Right atrium auricular region (tissue), 2 donors: ENCODE results near the gene TBC1D19. TPM values are rescaled to one million over a fixed set of nuclear protein-coding genes. Genes with fewer than 3 reads are reported as not detected.
"Not testable (repeated sequence)": the region's sequence is repeated elsewhere in the genome, so short reads cannot be mapped to it uniquely, and the experiment has no call there.

ENCODE experiments used
- DNase-seq: peaks from one replicate; pipeline ENCODE4 v3.0.0-alpha.2; 2019; ENCODE audit warnings: low spot score
- H3K27ac ChIP-seq, 2 donors: fragments of 200-600 bp; sonication (generic); 1 replicate in 1 of 2; 2 replicates in 1 of 2; pipeline ENCODE4 v1.5.1; 2016 to 2019
- H3K27me3 ChIP-seq, 2 donors: fragments of 200-600 bp; sonication (generic); one replicate each; pipeline versions ENCODE4 v1.5.1 to v1.6.0; 2017 to 2019
- H3K36me3 ChIP-seq: fragments of 200-600 bp; sonication (generic); one replicate; pipeline ENCODE4 v1.5.1; 2016
- H3K4me1 ChIP-seq, 2 donors: fragments of 200-600 bp; sonication (generic); one replicate each; pipeline versions ENCODE4 v1.5.1 to v1.6.0; 2017 to 2019
- H3K4me3 ChIP-seq, 2 donors: fragments of 200-600 bp; sonication (generic); 1 replicate in 1 of 2; 2 replicates in 1 of 2; pipeline ENCODE4 v1.5.1; 2017 to 2019; ENCODE audit warnings: mild to moderate bottlenecking in 1 of 2, moderate library complexity in 1 of 2
- H3K9me3 ChIP-seq, 2 donors: fragments of 200-600 bp; sonication (generic); one replicate each; pipeline ENCODE4 v1.5.1; 2019
- total RNA-seq, 2 donors: library from RNA; depleted of rRNA; stranded (reverse); fragments of >200 nt; gene quantifications; one replicate each; pipeline ENCODE4 v1.1.0, GENCODE V29; 2016
- TF ChIP-seq, protein P1 (sequence below), 2 donors: fragments of 200-600 bp; sonication (generic); IDR thresholded peaks; one replicate each; pipeline ENCODE4 v1.5.1; 2019; ENCODE audit warnings: antibody characterized with exemption in 2 of 2

The TBC1D19 gene, protein sequence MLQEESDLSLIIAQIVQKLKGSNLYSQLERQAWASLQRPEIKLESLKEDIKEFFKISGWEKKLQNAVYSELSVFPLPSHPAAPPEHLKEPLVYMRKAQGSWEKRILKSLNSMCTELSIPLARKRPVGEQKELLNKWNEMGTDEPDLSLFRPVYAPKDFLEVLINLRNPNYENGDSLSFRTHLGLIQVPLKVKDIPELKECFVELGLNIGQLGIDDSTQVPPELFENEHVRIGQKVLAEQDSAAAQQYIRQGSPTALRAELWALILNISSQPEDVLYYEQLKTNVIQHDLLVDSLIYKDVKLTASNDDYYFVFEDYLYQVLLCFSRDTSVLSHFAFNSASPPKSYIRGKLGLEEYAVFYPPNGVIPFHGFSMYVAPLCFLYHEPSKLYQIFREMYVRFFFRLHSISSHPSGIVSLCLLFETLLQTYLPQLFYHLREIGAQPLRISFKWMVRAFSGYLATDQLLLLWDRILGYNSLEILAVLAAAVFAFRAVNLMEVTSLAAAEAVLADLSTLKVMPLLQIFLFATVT
- total RNA-seq = 10 to 100 TPM; 10.5 to 10.8 TPM

DNA sequence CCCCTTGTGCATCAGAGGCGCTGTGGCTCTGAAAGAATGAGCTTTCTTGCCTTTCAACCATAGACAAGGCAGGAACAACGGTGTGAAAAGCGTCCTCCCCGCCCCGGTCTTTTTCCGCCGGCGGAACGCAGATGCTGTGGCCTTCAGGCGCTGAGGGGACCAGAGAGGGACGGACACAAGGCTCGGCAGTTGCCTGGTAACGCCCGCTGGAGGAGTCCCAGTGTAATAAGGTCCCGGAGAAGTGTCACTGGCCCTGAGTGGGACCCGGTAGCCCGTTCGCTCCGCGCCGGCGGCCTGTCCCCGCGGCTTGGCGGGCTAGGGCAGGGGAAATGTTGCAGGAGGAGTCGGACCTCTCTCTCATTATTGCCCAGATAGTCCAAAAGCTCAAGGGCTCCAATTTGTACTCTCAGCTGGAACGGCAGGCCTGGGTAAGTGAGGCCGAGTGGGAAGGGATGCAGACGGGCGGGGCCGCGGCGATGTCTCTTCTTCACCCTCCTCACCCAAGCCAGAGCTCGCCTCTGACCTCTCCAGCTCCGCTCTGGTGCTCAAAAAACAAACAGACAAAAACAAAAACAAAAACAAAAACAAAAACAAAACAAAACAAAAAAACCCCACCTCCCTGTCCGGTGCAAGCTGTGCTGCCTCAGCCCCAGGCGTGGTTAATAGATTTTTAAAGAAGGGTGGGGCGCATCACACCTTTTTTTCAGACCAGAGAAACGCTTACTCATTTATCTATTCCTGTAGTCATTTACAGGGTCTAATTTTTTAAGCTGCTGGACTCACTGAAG lies at the start of gene TBC1D19:
Gene TBC1D19, plus strand, starts transcription at position 220 of the 788 bp plus-strand sequence. Its CDS starts 110 bp downstream, at position 330.
- TF ChIP-seq, protein P1, sequence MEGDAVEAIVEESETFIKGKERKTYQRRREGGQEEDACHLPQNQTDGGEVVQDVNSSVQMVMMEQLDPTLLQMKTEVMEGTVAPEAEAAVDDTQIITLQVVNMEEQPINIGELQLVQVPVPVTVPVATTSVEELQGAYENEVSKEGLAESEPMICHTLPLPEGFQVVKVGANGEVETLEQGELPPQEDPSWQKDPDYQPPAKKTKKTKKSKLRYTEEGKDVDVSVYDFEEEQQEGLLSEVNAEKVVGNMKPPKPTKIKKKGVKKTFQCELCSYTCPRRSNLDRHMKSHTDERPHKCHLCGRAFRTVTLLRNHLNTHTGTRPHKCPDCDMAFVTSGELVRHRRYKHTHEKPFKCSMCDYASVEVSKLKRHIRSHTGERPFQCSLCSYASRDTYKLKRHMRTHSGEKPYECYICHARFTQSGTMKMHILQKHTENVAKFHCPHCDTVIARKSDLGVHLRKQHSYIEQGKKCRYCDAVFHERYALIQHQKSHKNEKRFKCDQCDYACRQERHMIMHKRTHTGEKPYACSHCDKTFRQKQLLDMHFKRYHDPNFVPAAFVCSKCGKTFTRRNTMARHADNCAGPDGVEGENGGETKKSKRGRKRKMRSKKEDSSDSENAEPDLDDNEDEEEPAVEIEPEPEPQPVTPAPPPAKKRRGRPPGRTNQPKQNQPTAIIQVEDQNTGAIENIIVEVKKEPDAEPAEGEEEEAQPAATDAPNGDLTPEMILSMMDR (IDR thresholded peaks at IDR 0.05) = no peak
- H3K4me1 ChIP-seq = peaks cover 0 to 8% of the 10 kb centered on the region in 2 donors
- H3K4me3 ChIP-seq = peak within 1 kb of the TSS; percentile 68 to 70
- H3K9me3 ChIP-seq = no peaks in the 10 kb centered on the region
- H3K27ac ChIP-seq = peak within 1 kb of the TSS; percentile 59 to 68
- no peaks in the 10 kb centered on the region for H3K27me3 ChIP-seq
- no peaks in the 10 kb centered on the region for H3K36me3 ChIP-seq
- DNase-seq = peak; percentile 92

DNA sequence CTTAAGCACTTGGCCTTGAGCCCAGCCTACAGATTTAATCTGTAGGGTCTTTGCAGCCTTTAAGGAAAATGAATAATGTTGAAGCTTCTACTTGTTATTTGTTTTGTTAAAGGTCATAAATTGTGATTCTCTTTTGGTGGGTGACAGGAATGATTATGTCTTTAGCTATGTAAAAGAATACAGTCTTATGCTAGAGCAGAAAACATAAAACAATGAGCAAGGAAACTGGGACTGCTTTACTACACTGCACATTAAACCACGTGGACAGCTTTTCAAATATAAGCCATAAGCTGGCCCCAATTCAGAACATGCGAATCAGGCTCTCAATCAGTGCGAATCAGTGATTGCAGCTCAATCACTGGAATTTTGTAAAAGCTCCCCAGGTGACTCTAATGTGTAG lies 40.9 kb upstream of the TBC1D19 start:
- no peaks in the 10 kb centered on the region for H3K27me3 ChIP-seq
- TF ChIP-seq, protein P1 (IDR thresholded peaks at IDR 0.05) = no peak
- H3K4me3 ChIP-seq = no peak overlapping the region
- DNase-seq = no peak
- H3K36me3 ChIP-seq = no peaks in the 10 kb centered on the region
- no peaks in the 10 kb centered on the region for H3K4me1 ChIP-seq
- no peak overlapping the region for H3K27ac ChIP-seq
- peaks cover 0 to 16% of the 10 kb centered on the region in 2 donors for H3K9me3 ChIP-seq

DNA sequence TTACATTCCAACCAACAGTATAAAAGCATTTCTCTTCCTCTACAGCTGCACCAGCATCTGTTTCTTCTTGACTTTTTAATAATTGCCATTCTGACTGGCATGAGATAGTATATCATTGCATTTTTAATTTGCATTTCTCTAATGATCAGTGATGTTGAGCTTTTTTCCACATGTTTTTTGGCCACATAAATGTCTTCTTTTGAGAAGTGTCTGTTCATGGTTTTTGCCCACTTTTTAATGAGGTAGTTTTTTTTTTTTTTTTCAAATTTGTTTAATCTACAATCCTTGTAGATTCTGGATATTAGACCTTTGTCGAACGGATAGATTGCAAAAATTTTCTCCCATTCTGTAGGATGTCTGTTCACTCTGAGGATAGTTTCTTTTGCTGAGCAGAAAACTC lies 39.5 kb upstream of the TBC1D19 start:
- H3K27me3 ChIP-seq = no peaks in the 10 kb centered on the region
- H3K4me1 ChIP-seq = no peaks in the 10 kb centered on the region
- TF ChIP-seq, protein P1 (IDR thresholded peaks at IDR 0.05) = no peak
- no peaks in the 10 kb centered on the region for H3K36me3 ChIP-seq
- DNase-seq = no peak
- H3K4me3 ChIP-seq = no peak overlapping the region
- peaks cover 0 to 16% of the 10 kb centered on the region in 2 donors for H3K9me3 ChIP-seq
- H3K27ac ChIP-seq = no peak overlapping the region

DNA sequence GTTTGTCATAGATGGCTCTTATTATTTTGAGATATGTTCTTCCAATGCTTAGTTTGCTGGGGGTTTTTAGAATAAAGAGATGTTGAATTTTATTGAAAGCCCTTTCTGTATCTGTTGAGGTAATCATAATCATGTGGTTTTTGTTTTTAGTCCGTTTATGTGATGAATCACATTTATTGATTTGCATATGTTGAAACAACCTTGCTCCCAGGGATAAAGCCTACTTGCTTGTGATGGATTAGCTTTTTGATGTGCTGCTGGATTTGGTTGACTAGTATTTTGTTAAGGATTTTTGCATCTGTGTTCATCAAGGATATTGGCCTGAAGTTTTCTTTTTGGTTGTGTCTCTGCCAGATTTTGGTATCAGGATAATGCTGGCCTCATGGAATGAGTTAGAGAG lies 35.5 kb upstream of the TBC1D19 start:
- not testable (repeated sequence) for H3K27ac ChIP-seq, DNase-seq, H3K4me1 ChIP-seq, H3K4me3 ChIP-seq, H3K36me3 ChIP-seq, H3K27me3 ChIP-seq
- H3K9me3 ChIP-seq = peaks cover 0 to 16% of the 10 kb centered on the region in 2 donors

DNA sequence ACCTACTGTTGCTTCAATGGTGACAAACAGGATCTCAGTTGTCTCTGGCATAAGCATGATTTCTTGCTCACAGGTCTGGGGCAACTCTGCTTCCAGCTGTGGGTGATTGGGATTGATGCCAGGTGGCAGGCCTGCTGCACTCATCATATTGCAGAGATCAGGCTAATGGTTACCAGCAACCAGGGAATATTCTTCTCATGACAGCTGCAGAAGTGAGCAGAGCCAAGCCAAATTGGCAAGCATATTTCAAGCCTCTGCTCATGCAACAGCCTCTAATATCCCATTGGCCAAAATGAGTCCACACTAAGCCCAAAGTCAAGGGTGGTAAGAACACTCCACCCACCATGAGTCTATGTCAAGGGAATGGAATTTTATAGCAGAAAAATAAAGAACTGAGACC lies 26.7 kb upstream of the TBC1D19 start:
- TF ChIP-seq, protein P1 (IDR thresholded peaks at IDR 0.05) = no peak
- DNase-seq = no peak
- Histone ChIP-seq H3K4me1 (no peaks in the 10 kb centered on the region), H3K4me3 (no peak overlapping the region), H3K9me3 (peaks cover 0 to 11% of the 10 kb centered on the region in 2 donors), H3K27ac (no peak overlapping the region), H3K36me3 (no peaks in the 10 kb centered on the region), H3K27me3 (no peaks in the 10 kb centered on the region)
